Dermis blood vessel endothelial cell (primary cell): Measurements from ENCODE around the gene ABCE1. TPM values are rescaled to one million over a fixed set of nuclear protein-coding genes. Genes with fewer than 3 reads are reported as not detected.
"Not testable (repeated sequence)": the region's sequence is repeated elsewhere in the genome, so short reads cannot be mapped to it uniquely, and the experiment has no call there.

ENCODE experiments used
- DNase-seq: peaks from one replicate; pipeline ENCODE4 v3.0.0; 2010
- total RNA-seq: library from RNA; depleted of rRNA; stranded (reverse); fragments of >200 nt; gene quantifications from 2 replicates; pipeline ENCODE4 v1.2.3, GENCODE V29; 2014

Gene ABCE1
- total RNA-seq, 1 donor from 2014 or later = 197 TPM

DNA sequence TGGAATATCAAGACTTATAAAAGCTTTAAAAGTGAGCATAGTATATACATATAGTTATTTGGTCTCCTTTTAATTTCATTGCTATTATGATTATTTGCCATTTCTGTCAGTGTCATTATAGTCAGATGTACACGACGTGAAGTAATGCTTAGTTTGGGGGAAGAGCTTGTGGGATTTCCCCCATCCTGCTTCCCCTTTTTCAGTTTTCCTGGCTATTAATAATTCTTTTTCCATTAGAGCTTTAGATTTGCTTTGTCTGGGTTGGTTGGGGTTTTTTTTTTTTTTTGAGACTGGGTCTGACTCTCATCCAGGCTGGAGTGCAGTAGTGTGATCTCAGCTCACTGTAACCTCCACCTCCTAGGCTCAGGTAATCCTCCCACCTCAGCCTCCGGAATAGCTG is 5.4 kb downstream of the ABCE1 start:
- no peak for DNase-seq

DNA sequence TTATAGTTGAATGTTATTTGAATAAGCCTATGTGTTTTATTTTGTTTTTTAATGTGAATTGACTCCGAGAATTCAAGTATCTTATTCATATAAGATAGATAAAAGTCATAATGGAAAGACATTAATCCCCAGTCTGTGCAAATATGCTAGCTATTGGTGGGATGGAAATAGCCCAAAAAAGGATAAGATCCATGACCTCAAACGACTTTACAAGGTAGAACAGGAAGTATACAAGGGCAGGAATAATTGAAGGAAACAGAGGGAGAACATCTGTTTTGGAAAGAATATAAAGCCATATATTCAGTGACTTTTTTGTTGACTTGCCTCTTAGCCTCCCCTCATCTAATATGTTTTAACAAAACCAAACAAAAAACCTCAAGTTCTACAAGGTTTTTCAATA is 9.0 kb downstream of the ABCE1 start:
- DNase-seq = peak; percentile 51

DNA sequence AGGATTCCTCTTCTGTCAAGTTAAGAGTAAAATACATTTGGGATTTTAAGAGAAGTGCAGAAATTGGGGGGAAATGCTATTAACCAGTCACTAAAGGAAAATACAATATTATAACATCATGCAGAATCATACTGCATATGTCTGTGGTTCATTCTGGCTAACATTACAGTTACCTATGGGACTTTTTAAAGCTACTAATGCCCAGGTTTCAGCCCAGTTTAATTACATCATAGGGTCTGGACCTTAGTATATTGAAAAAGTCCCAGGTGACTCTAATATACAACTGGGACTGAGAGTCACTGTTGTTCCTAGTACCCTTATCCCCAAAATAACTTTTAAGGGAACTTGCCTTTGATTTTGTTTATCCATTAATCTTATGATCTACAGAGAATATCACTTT is 10.0 kb downstream of the ABCE1 start:
- DNase-seq = no peak

DNA sequence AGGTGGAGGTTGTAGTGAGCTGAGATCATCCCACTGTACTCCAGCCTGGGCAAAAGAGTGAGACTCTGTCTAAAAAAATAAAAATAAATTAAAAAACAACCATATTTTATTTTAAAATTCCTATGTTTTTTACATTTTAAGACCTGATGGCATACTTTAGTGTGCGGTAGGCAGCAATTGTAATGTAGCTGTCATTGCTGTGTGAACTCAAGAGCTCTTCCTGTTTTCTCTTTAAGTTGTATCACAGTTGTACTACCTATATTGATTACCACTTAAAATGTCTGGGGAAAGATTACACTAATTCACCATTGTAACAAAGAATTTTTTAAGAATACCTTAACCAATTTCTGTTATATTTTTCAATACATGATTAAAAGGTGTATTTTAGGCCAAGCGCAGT is 27.3 kb downstream of the ABCE1 start:
- DNase-seq = no peak

DNA sequence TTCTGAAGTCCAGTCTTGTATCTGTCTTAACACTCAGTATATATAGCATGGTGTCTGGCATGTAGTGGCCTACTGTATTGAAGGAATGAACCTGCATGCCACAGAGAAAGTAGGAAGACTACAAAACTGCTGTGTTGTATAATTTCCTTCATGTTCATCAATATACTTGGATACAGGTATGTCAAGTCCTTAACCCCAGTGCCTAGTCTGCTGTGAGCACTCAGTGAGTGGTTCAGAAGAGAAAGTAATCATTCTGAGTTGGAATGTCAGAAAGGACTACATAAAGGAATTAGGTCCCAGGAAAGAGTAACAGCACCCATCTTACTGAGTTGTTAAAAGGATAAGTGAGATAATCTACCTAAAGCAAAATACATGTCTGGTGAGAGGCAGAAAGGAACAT is 32.0 kb downstream of the ABCE1 start:
- no peak for DNase-seq

DNA sequence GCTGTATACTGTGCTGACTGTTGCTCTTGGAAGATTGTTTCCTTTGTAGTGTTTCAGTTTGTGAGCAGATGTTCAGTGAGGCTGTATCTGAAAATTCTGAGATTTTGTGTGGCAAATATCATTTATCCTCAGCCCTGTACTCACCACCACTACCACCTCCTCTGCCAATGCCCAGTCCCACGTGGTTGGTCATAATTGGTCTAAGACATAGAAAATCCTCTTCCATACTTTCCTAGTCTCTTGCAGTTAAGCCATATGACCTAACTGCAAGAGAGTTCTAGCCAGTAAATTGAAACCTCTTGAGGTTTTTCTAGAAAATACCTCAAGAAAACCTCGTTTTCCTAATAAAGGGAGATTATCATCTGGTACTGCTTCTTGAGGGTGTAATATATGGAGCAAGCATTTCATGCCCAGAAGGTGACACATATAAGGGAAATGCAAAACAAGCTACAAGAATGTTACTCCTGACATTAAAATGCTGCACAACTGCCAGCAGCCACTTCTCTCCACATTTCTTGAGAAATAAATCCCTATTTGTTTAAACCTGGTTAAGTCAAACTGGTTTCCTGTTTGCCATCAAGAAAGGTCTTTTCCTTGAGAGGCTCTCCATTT is 32.8 kb downstream of the ABCE1 start:
- peak; percentile 19 for DNase-seq

DNA sequence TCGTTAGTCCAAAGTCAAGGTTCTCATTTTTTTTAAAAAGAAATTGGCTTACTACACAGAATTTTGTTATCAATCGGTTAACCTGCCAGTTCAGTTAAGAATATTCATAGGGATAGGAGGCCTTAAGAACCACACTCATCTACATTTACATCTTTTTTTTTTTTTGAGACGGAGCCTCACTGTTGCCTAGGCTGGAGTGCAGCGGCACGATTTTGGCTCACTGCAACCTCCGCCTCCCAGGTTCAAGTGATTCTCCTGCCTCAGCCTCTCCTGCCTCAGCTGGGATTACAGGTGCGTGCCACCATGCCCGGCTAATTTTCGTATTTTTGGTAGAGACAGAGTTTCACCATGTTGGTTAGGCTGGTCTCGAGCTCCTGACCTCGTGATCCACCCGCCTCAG is 33.7 kb downstream of the ABCE1 start:
- no peak for DNase-seq

DNA sequence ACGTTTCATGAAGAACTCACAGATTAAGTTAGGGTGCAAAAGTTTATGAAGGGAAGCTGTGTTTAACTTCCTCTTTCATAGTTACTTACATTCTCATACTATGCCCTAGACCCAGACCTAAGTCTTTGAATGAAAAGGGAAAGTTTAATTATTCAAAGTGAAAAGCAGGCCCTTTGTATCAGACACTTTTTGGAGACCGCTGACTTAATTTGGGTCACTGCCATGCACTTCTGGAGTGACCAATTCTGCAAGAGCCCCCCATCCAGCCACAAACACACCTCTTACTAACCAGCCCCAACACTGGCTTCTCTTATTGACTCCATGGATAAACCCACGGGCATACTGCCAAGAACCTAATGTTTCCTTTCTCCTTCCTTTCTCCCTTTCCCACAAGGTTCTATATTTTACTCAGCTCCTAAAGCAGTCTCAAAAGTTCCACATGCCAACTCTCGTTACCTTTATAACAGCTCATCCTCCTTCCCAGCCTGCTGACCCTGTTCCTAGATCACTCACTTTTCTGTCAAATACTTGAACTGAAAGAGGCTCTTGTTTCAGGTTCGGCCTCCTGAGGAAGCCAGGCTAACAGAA is 34.5 kb downstream of the ABCE1 start:
- DNase-seq = peak; percentile 44

DNA sequence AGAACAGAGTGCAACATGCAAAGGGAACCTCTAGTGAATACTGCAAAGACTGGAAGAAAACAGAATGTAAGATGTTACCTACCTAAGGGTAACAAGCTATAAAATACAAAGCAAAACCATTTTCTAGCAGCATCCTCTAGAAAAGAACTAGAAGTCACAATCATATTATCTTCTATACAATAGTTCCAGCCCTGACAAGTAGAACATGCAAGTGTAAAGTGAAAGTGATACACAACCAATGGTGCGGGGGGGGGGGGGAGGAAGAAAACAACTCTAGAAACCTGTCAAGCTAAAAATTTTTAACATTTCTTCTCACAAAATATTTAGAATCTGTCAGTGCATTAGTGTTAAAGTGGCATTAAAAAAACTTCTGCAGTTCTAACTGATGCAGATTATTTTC is 38.1 kb downstream of the ABCE1 start:
- not testable (repeated sequence) for DNase-seq

DNA sequence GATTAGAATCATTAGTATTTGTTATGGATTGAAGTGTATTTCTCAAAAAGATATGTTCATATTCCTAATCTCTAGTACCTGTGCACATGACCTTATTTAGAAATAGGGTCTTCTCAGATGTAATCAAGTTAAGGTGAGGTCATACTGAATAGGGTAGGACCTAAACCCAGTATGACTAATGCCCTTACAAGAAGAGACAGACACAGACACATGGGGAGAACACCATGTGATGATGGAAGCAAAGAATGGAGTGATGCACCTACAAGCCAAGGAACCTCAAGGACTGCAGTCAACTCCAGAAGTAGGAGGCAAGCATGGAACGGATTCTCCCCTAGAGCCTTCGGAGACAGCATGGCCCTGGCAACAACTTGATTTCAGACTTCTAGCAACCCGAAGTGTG is 50.9 kb downstream of the ABCE1 start:
- no peak for DNase-seq

DNA sequence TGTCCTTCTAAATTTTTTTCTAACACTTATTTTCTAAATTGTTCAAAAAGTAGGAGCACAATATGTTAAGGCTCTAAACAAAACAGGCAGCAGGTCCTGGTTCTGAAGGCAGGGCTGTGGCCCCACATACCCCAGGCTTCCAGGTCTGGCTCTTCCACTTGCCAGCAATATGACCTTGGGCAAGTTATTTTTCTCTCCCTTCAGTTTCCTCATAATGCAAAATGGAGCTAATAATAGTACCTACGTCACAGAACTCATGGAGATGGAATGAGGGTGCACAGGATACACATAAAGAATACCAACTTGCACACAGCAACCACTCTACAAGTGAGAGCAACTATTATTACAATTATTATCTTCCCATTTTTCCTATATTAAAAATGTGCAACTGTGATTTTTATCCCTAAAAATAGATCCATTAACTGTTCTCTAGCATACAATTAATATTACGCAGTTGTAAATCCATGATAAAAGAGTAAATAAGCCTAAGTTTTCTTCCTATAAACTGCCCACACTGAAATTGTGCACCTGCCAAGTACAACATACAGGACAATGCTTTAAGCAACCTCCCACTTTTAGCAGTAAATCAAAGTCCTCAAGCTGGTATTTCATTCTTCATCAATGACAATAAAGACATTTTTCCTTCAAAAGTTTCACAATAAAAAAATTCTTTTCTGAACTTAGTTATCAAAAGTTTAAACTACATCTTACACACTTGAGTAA is 55.2 kb downstream of the ABCE1 start:
- peak; percentile 74 for DNase-seq

DNA sequence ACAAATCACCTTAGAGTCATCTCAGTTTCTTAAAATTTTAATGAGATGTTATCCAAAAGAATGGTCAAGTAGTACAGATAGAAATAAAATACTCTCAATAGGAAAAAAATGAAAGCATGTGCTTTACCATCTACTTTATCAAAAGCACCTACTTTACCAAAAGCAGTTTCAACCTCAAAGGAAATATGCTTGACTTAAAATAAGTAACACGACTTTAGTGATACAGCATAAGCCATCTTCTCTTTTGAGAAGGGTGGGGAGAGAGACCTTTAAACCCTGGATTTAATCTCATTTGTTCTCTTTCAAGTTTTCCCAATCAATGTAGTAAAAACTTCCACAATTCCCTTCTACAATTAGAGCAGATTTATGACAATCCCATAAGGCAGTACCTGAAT is 55.8 kb downstream of the ABCE1 start:
- DNase-seq = no peak

DNA sequence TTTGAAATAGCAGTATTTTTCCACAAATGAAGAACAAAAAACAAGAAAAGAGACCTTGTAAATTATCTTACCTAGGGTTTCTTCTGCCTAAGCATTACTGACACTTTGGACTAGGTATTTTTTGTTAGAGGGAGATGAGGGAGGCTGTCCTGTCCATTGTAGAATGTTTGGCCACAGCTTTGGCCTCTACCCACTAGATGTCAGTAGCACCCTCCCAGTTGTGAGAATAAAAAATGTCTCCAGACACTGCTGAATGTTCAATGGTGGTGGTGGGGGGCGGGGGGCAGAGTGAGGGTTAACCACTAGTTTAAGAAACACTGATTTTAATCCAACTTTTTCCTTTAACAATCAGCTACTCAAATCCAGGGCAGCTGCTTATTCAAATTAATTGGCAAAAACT is 56.5 kb downstream of the ABCE1 start:
- peak; percentile 84 for DNase-seq

DNA sequence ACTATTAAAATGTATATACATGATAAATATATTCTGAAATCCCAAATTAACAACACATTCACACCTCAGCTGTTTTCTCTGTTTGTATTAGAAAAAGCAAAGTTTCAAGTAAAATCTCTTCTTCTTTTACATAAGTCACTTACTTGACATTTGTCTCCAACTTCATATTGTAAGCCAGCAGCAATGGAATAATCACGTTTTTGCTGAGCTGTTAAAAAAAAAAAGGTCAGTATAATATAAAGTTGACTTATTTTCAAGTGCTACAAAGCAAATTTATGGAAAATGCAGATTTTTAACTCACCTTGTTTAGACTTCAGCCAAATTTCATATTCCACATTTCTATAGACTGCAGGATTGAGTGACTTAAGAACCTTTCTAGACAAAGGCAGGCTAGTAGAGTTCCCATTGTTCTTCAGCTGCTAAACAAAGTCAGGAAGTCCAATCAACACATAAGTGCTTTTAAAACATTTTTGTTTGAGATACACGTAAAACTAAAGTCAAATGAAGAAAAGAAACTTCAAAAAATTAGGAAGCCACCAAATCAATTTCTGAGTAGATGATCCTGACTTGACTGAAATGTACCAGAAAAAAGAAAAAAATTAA is 57.3 kb downstream of the ABCE1 start:
- DNase-seq = peak; percentile 86

DNA sequence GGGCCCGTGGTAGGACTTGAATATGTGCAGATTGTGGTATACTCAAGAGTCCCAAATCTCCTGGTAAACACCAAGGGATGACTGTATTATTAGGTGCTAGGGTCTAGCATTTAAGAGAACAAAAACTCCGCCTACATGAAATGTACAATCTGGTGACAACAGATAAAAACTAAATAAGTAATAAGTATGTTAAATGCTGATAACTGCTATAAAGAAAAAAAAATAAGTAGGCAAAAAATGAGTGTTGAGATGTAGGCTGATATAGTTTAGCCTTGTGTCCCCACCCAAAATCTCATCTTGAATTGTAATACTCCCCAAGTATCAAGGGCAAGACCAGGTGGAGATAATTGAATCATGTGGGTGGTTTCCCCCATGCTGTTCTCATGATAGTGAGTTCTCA is 58.9 kb downstream of the ABCE1 start:
- DNase-seq = no peak

DNA sequence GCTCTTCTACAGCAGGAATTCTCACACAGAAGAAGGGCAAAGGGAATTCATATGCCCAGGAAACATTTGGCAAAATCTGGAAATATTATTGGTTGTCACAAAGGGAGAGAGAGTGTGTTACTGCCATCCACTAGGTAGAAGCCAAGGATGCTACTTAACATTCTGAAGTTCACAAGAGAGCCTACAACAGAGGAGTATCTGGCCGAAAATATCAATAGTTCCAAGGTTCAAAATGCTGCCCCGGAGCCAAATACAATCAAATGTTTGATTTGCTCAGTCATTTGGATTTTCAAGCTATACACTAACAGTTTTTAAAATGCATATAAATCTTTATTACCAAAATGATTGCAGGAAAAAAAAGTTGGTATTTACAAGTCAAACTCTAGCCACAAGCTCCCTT is 63.4 kb downstream of the ABCE1 start:
- no peak for DNase-seq

DNA sequence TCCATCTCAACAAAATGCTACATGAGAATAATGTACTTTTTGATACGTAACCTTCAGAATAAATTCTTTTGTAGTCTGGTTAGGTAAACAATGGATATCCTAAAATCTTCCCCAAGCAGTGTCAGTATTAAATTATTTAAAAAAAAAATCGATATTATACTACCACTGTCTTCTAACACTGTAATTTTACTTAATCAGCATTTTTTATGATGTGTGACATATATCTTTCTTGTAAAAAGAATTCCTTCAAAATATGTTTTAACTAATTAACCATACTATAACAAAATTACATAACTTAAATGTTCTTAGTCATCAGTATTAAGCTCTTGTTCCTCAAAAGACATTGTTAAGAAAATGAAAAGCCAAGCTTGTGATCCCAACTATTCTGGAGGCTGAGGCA is 69.8 kb downstream of the ABCE1 start:
- no peak for DNase-seq

DNA sequence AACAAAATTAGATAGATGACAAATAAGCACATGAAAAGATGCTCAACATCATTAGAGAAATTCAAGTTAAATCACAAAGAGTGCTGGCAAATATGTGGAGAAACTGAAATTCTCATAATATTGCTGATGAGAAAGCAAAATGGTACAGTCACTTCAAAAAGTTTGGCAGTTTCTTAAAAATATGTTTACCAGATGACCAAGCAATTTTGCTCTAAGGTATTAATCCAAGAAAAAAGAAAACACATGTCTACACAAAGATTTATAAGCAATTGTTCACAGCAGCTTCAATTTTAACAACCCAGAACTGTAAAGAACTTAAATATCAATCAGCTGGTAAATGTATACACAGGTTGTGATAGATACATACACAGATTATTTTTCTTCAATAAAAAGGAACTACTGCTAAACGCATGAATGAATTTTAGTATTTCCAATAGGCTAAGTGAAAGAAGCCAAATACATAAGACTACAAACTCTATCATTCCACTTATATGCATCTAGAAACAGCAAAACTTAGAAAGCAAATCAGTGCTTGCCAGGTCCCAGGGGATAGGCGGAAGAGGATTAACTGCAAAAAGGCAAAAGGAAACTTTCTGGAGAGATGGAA is 70.6 kb downstream of the ABCE1 start:
- no peak for DNase-seq

DNA sequence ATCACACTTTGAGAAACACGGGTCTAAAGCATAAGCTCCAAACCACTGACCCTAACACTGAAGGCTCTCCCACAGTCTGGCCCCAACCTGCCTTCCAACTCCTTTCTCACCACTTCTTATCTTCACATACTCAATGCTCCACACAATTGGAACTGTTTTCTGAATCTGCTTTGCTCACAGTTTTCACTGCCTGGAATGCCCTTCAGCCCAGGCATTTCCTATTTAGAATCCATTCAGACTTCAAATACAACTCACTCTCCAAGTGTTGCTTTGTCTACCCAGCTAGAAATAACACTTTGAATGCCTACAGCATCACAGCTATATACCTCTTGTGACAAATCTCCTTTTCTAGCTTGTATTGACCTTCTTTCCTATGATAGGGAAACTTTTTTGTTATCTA is 72.1 kb downstream of the ABCE1 start:
- peak; percentile 56 for DNase-seq

DNA sequence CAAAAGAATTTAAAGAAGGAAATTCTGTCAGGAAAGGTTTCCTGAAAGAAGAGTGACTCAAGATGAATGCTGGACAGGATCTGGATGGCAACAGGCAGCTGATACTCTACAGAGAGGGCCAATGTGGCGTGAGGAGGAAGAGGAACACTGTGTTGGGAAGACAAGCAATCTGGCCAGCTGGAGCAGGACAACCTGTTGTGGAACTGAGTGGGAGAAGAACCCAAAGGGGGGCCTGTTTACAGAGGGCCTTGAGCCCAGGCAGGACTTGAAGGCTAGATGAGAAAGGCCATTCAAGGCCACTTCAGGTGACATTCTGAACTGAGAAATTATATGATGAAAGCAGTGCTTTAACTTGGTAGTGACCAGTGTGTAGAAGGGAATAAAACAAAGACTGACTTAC is 73.8 kb downstream of the ABCE1 start:
- peak; percentile 82 for DNase-seq

DNA sequence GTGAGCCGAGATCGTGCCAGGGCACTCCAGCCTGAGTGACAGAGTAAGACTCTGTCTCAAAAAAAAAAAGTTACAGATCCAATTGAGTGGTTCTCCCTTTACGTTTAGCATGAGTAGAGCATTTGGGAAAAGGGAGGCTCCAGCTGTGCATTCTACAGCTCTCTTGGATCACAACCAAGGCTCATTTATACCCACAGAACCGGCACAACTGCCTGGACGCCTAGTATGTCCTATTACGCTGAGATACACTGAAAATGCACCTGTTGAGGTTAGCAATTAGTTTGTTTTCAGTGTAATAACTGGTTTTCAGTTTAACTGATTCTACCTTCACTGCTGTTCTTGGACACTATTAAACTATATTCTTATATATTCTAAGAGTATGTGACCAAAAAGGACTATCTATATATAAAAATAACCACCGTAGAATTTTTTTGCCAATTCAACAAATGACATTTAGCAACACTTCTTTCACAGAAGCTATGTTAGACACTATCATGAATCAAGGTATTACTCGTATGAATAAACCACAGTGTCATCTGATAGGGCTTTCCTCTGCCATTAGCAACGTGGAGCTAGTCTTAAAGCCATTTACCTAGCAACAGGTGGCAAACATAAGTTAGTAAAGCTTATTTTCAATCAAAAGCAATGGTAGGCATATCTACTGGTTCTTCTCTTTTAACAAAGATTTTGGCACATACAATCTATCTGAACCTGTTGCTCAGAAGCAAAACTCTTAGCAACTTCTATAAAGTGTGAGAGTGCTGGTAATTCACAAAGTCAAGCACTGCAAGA is 78.7 kb downstream of the ABCE1 start:
- DNase-seq = no peak

DNA sequence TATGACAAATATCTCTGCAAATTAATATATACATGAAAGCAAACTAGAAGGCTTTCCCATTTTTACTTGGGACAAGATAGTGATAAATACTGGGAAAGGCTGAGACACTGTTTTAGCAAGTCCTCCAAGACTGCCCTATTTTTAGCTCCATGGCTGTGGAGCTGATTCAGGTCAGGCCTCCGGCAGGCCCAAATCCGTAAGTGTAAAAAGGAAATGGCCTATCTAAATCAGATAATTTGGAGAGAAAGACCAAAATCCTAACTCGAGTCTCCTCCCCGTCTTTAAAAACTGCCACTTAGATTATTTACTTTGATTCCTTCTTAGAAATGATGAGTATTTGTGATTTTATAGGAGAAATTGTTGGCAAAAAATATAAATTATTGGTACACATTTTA is 79.4 kb downstream of the ABCE1 start:
- peak; percentile 69 for DNase-seq
